Epithelial cell of proximal tubule (primary cell): ENCODE measurements around the gene BRD8. TPM values are rescaled to one million over a fixed set of nuclear protein-coding genes. Genes with fewer than 3 reads are reported as not detected.

ENCODE experiments used
- DNase-seq: peaks from one replicate; pipeline ENCODE4 v3.0.0-alpha.2; 2011; ENCODE audit warnings: low read depth
- H3K4me3 ChIP-seq: 2 replicates; pipeline ENCODE4 v1.5.1; 2011; ENCODE audit warnings: low read depth, mild to moderate bottlenecking, low read length
- total RNA-seq: library from RNA; depleted of rRNA; stranded (reverse); fragments of >200 nt; gene quantifications from 2 replicates; pipeline ENCODE4 v1.2.3, GENCODE V29; 2015
- TF ChIP-seq, protein P1 (sequence below): conservative IDR thresholded peaks from 2 replicates; pipeline ENCODE4 v1.5.1; 2012; ENCODE audit warnings: low read depth, mild to moderate bottlenecking, low read length

BRD8 gene
- total RNA-seq, 1 donor from 2014 or later = 27.9 TPM

DNA sequence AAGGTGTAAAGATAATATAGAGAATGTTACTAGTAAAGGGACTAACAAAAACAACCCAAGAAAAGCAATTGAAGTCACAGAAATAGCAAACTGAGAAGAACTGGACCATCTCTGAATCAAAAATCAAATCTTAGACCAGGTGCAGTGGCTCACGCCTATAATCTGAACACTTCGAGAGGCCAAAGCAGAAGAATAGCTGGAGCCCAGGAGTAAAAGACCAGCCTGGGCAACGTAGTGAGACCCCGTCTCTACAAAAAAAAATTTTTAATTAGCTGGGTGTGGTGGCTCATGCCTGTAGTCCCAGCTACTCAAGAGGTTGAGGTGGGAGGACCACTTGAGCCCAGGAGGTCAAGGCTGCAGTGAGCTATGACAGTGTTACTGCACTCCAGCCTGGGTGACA is 67.2 kb downstream of the BRD8 start:
- TF ChIP-seq, protein P1, sequence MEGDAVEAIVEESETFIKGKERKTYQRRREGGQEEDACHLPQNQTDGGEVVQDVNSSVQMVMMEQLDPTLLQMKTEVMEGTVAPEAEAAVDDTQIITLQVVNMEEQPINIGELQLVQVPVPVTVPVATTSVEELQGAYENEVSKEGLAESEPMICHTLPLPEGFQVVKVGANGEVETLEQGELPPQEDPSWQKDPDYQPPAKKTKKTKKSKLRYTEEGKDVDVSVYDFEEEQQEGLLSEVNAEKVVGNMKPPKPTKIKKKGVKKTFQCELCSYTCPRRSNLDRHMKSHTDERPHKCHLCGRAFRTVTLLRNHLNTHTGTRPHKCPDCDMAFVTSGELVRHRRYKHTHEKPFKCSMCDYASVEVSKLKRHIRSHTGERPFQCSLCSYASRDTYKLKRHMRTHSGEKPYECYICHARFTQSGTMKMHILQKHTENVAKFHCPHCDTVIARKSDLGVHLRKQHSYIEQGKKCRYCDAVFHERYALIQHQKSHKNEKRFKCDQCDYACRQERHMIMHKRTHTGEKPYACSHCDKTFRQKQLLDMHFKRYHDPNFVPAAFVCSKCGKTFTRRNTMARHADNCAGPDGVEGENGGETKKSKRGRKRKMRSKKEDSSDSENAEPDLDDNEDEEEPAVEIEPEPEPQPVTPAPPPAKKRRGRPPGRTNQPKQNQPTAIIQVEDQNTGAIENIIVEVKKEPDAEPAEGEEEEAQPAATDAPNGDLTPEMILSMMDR = no peak
- DNase-seq = no peak
- H3K4me3 ChIP-seq = no peak overlapping the region

DNA sequence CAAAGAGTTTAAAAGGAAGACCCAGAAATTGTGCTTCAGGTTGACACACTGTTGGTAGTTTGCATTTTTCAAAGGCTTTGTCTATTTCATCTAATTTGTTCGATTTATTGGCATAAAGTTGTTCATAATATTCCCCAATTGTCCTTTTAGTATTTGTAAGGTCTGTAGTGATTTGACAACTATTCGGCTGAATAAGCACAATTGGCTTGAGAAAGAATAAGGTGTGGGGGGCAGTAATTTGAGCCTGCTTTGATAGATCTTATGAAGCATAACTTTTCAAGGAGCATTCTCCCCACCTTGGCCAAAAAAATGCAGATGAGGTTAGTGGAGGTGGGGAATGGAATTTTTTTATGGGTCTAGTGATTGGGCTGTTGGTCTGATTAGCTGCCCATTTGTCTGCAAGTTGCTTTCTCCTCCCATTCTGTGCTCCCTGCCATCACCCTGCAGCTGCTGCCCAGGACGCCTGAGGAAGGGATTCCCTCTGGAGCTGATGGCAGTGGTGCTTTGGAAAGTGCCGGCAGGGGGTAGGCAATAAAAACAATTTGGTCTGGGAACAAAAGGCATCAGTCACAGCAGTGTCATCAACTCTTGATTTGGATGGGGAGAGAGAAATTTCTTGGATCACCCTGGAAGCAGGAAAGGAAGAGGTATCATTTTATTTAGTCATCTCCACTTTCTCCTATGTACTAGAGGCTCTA is 68.0 kb downstream of the BRD8 start:
- TF ChIP-seq, protein P1 = no peak
- DNase-seq = no peak
- no peak overlapping the region for H3K4me3 ChIP-seq

DNA sequence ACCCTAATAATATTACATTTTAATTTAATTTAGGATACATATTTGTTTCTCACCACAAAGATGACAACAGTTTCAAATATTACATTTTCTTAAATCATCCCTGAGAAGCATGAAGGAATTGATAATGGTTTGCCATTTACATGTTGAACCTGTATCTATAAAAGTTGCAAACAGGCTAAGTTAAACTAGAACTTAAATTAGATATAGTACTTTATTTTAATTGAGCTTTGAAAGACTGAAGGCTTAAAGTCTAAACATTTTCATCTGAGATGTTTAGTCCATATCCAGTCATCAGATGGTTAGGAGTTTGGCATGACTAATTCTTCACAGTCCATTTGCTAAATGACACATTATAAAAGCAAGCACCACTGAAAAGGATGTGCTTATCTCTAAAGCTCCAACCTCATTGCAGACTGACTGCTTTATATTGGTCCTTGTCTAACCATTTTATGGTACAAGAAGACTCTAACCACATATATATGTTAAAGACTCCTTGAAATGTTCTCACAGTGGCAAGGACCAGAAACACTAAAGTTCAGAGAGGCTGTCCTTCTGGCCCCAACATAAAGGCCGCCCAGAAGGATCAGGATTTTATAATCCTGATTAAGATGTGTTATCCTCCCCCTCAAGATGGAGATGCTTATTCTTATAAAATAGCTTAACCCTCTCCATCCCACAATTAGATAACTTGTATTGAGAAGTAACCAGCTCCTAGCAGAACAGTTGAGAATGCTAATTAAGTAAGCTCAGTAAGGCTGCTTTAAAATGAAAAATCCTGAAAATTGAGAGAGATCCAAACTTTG is 68.8 kb downstream of the BRD8 start:
- TF ChIP-seq, protein P1 = no peak
- DNase-seq = no peak
- H3K4me3 ChIP-seq = no peak overlapping the region

DNA sequence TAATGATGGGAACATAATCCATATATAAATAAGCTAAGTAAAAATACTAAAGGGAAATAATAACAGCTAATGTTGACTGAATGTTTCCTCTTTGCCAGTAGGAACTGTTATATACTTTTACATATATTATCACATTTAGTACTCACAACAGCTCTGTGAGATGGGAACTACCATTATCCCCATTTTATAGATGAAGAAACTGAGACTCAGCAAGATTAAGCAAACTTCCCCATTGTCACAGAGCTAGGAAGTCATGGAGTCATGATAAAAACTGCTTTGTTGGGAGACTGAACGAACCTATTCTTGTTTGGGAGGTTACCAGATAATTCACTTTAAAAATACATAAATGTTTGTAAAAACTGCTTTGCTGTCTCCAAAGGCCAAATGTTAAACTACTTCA is 71.2 kb downstream of the BRD8 start:
- no peak overlapping the region for H3K4me3 ChIP-seq
- DNase-seq = no peak
- TF ChIP-seq, protein P1 = no peak

DNA sequence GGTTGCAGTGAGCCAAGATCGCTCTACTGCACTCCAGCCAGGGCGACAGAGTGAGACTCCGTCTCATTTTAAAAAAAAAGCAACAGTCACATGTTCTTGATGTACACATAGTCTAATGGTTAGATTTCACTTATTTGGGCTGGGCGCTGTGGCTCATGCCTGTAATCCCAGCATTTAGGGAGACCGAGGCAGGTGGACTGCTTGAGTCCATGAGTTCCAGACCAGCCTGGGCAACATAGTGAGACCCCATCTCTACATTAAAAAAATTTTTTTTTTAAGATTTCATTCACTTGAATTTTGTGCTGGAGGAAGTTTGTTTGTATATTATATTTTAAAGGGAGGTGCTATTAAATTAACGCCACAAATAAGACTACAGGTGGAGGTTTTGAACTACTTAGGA is 72.7 kb downstream of the BRD8 start:
- TF ChIP-seq, protein P1 = no peak
- no peak for DNase-seq
- no peak overlapping the region for H3K4me3 ChIP-seq

DNA sequence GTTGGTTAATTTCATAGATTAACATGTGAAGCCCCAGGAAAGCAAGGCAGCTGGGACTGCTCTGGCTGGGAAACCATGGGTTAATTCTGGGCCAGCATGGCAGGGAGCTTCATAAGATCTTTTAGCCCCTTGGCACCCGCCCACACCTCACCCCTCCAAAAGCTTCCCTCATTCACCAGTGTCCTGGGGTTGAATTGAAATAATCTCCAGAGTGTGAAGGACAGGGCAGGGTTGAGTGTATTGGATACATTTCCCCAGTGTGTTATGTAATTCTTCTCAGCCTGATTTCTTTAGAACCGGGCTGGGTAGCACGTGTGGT is 75.2 kb downstream of the BRD8 start:
- TF ChIP-seq, protein P1 = no peak

More for the DNA sequence above, 75.2 kb downstream of the BRD8 start:
- DNase-seq = no peak
- H3K4me3 ChIP-seq = no peak overlapping the region
